ENCODE results near the gene TRPC6.

TRPC6 gene

DNA sequence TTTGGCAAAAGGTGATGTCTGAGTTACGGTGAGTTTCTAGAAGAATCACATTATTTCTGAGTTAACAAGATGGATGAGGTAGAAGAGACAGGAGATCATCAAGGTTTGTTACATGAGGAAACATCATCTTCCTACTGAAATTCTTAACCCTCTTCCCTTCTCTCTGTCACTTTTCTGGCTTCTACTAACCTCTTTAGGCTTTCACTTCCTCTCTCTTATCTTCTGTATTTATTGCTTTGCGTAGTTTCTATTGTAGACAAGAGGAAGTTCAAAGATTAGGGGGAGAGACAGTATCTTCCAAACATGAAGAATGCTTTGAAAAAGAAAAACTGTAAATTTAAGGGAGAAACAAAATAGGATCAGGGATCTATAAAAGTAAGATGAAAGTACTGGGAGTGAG, 75.4 kb downstream of the TRPC6 start:
- DNase-seq (ENCODE audit: low read depth): no peak
- no peak for TF ChIP-seq CTCF (conservative IDR thresholded peaks at IDR 0.05; ENCODE audit: low read depth, low read length)
- no peak overlapping the region for H3K4me3 ChIP-seq (ENCODE audit: low read length)

DNA sequence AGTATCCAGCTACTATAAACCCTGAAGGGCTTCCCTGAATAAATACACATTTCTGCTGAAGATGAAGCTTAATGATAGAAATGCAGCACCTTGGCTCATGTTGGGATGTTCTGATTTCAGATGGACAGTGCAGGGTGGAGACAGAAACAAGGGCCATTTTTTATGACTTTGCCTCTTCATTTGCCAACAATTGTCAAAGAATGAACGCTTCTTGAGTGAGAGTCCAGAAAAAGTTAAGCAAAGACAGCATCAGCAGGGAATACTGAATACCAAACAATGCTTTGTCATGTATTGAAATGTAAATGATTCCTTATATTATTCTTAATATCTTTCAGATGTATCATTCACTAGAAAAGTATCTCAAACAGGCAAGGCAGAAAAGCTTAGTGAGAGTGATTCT, 84.9 kb downstream of the TRPC6 start:
- no peak overlapping the region for H3K4me3 ChIP-seq (ENCODE audit: low read length)
- no peak for TF ChIP-seq CTCF (conservative IDR thresholded peaks at IDR 0.05; ENCODE audit: low read depth, low read length)
- DNase-seq (ENCODE audit: low read depth): no peak

- no peak for DNase-seq (ENCODE audit: low read depth)
- no peak for TF ChIP-seq CTCF (conservative IDR thresholded peaks at IDR 0.05; ENCODE audit: low read depth, low read length)
- no peak overlapping the region for H3K4me3 ChIP-seq (ENCODE audit: low read length)
These were observed 86.5 kb downstream of the TRPC6 start for GRCh38 chr11:101497291-101497690.

DNA sequence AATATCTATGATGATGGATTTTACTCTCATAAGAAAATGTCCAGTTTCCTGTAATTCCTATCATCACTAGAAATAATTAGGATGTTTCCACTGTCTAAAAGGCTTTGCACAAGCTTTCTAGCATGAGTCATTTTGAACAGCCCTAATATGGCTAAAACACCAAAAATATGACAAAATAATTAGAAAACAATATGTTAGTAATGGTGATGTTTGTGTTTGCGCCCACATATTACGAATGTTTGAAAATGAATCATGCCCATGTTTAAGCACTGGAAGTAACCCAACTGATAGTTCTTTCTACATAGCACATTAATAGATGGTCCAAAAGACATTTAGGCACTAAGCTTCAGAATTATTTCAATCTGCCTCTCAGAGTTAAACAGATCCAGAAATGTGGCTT, 96.0 kb downstream of the TRPC6 start:
- no peak for TF ChIP-seq CTCF (conservative IDR thresholded peaks at IDR 0.05; ENCODE audit: low read depth, low read length)
- H3K4me3 ChIP-seq (ENCODE audit: low read length): no peak overlapping the region

DNA sequence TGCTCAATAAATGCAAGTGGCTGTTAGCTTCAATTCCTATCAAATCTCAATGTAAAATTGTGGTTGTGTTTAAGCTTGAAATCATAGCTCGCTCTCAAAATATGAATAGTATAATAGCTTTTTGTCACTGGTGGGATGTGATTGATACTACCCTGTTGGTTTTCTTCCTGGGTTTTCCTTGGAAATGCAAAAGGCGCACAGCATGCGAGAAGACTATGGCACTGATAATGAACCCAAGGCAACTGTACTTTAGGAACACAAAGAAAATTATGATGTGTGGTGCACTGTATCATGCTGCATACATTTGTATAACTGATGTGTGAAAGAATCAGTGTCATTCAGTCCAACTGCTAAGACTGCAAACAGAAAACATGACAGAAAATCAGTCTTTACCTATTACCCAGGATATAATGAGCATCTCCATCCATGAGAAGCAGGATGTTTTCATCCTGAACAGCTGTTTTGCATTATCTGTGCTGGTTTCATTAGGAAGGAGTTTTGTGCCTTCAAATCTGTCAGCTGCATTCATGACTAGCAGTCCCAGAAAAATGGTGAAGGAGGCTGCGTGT, 101.2 kb downstream of the TRPC6 start:
- no peak overlapping the region for H3K4me3 ChIP-seq (ENCODE audit: low read length)
- no peak for DNase-seq (ENCODE audit: low read depth)
- no peak for TF ChIP-seq CTCF (conservative IDR thresholded peaks at IDR 0.05; ENCODE audit: low read depth, low read length)

More for the DNA sequence above, 96.0 kb downstream of the TRPC6 start:
- peak; percentile 51 for DNase-seq (ENCODE audit: low read depth)

DNA sequence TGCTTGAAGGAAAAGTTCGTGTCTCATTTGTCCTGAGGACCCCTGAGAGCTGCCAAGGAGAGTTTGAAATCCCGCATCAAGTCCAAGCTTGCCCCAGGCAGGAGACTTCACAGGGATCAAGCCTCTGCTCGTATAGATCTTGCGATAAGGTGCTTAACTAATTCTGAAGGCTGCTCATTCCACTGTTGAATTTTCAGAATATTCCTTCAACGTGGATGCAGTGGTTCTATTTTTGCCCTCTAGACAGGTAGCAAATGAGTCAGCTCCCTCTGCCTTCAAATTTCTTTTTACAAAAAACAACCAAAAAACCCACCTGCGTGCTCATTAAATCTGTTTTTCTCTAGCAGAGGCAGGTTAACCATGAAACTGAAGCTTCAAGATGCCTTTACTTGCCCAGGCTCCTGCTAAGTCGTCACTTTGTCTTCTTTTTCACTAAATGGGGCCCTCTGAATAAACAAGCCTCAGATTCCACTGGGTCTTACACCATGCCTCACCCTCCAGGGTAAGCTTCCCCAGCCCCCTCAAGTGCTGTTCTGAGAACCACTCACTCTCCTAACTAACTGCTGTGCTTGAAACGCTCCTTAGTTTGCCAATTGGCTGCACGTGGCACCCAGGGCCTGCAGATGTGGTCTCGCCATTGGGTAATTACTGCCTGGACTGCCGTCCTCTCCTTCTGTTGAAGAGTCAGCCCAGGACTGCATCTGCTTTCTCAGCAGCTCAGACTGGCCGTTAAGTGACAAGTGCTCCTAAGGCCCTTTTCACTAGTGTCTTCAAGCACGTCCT, 105.0 kb downstream of the TRPC6 start:
- no peak overlapping the region for H3K4me3 ChIP-seq (ENCODE audit: low read length)
- DNase-seq (ENCODE audit: low read depth): no peak
- TF ChIP-seq CTCF (conservative IDR thresholded peaks at IDR 0.05; ENCODE audit: low read depth, low read length): no peak

GRCh38 chr11:101477926-101478325, 105.9 kb downstream of the TRPC6 start:
- no peak overlapping the region for H3K4me3 ChIP-seq (ENCODE audit: low read length)
- no peak for DNase-seq (ENCODE audit: low read depth)
- peak; percentile 24 for TF ChIP-seq CTCF (conservative IDR thresholded peaks at IDR 0.05; ENCODE audit: low read depth, low read length)

All from retinal pigment epithelial cell (primary cell).